ENCODE measurements around the gene PRR32. TPM values are rescaled to one million over a fixed set of nuclear protein-coding genes. Genes with fewer than 3 reads are reported as not detected.

The PRR32 gene
- total and polyA plus RNA-seq, 4 donors: 0.17 to 1.8 (median 0.37) TPM

DNA sequence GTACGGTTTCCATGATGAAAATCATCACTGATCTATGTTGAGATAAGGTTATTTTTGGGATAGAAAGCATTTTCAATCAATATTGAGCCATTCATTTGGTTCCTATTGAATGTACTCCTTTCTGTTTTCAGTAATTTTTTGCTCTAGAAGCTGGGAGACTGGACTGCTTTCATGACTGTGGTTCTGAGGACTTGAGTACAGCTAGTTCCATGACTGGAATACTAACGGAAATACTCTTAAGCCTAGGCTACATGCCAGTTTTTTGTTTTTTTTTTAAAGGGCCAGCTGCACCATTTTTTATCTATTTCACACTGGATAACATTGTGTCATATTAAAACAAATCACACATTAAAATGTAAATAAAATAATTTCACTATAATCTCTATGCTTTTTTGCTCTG lies 16.7 kb downstream of the PRR32 start:
- Histone ChIP-seq H3K9me3 (ENCODE audit: control insufficient read depth, insufficient read depth, low read length) (no peaks in the 10 kb centered on the region), H3K4me3 (ENCODE audit: low read depth, low read length) (no peak overlapping the region), H3K36me3 (ENCODE audit: control insufficient read depth, insufficient read depth, low read length) (no peaks in the 10 kb centered on the region), H3K27me3 (ENCODE audit: control insufficient read depth, insufficient read depth, low read length) (no peaks in the 10 kb centered on the region), H3K27ac (ENCODE audit: low read depth, low read length) (peak overlapping the region; percentile 52), H3K4me1 (ENCODE audit: control insufficient read depth, insufficient read depth, low read length) (peaks cover 6% of the 10 kb centered on the region)
- no CpG with 5 or more reads among the region's 2 CpGs for WGBS (ENCODE audit: insufficient coverage)
- peak; percentile 9 to 73 (median 29) for DNase-seq (ENCODE audit: low read depth in 4 of 6, low spot score in 6 of 6)

DNA sequence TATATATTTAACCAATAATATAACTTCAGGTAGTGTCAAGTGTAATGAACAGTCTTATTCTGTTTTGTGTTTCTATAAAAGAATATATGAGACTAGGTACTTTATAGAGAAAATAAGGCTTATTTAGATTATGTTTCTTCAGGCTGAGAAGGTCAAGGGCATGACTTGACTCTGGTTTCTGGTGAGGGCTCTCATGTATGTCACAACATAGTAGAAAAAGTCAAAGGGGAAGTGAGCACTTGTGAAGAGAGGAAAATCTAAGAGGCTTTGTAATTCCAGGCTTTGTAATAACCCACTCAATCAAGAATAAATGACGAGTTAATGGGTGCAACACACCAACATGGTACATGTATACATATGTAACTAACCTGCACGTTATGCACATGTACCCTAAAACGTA lies 27.6 kb downstream of the PRR32 start:
- H3K27me3 ChIP-seq (ENCODE audit: control insufficient read depth, insufficient read depth, low read length): no peaks in the 10 kb centered on the region
- no peaks in the 10 kb centered on the region for H3K9me3 ChIP-seq (ENCODE audit: control insufficient read depth, insufficient read depth, low read length)
- no peak overlapping the region for H3K4me3 ChIP-seq (ENCODE audit: low read depth, low read length)
- H3K27ac ChIP-seq (ENCODE audit: low read depth, low read length): no peak overlapping the region
- H3K36me3 ChIP-seq (ENCODE audit: control insufficient read depth, insufficient read depth, low read length): no peaks in the 10 kb centered on the region
- H3K4me1 ChIP-seq (ENCODE audit: control insufficient read depth, insufficient read depth, low read length): no peaks in the 10 kb centered on the region
- DNase-seq (ENCODE audit: low read depth in 4 of 6, low spot score in 6 of 6): no peak
- no CpG with 5 or more reads among the region's 3 CpGs for WGBS (ENCODE audit: insufficient coverage)

- peaks cover 3% of the 10 kb centered on the region for H3K9me3 ChIP-seq (ENCODE audit: control insufficient read depth, insufficient read depth, low read length)
- H3K4me3 ChIP-seq (ENCODE audit: low read depth, low read length): no peak overlapping the region
- no peaks in the 10 kb centered on the region for H3K4me1 ChIP-seq (ENCODE audit: control insufficient read depth, insufficient read depth, low read length)
- no peak for DNase-seq (ENCODE audit: low read depth in 4 of 6, low spot score in 6 of 6)
- H3K36me3 ChIP-seq (ENCODE audit: control insufficient read depth, insufficient read depth, low read length): no peaks in the 10 kb centered on the region
- WGBS (ENCODE audit: insufficient coverage): 49% methylated on average over 2 of the region's 5 CpGs
- no peak overlapping the region for H3K27ac ChIP-seq (ENCODE audit: low read depth, low read length)
- no peaks in the 10 kb centered on the region for H3K27me3 ChIP-seq (ENCODE audit: control insufficient read depth, insufficient read depth, low read length)
Measured at GRCh38 chrX:126855839-126856524, 36.5 kb downstream of the PRR32 start.
